ENCODE data around the gene AATK.

DNA sequence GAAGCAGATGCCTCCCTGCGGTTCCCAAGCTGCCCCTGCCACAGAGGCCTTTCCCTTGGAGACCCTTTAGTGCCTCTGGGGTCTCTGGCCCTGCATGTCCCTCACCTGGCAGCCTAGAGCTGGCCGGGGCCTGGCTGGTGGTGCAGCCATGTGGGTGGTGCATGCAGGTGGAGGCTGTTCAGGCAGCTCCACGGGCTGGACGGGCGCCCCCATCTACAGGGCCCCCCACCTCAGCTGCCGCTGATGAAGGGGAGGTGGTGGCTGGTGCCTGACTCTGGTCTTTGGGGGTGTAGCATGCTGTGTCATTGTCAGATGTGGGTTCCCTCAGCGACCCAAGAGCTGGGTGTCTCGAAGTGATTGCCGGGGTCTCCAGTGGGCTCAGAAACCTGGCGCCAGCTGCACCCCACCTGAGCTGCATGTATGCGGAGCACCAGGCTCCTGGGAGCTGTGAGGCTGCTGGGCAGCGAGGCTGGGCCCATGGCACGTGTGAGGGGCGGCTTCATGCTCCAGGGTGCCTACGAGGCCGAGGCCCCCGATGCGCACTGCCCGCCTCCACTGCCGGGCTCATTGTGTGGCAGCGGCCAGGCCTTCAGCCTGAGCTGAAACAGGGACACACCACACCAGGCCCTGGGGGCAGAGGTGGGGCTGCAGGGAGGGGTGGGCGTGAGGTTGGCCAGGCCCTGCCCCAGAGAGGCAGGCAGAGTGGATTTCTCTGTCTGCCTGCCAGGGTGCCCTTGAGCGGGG is 74.1 kb downstream of the AATK start:
- TF ChIP-seq, protein P1, sequence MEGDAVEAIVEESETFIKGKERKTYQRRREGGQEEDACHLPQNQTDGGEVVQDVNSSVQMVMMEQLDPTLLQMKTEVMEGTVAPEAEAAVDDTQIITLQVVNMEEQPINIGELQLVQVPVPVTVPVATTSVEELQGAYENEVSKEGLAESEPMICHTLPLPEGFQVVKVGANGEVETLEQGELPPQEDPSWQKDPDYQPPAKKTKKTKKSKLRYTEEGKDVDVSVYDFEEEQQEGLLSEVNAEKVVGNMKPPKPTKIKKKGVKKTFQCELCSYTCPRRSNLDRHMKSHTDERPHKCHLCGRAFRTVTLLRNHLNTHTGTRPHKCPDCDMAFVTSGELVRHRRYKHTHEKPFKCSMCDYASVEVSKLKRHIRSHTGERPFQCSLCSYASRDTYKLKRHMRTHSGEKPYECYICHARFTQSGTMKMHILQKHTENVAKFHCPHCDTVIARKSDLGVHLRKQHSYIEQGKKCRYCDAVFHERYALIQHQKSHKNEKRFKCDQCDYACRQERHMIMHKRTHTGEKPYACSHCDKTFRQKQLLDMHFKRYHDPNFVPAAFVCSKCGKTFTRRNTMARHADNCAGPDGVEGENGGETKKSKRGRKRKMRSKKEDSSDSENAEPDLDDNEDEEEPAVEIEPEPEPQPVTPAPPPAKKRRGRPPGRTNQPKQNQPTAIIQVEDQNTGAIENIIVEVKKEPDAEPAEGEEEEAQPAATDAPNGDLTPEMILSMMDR (conservative IDR thresholded peaks at IDR 0.05), result no peak
- no peak for TF ChIP-seq EZH2 (IDR thresholded peaks at IDR 0.05; ENCODE audit: low read depth)
